ENCODE measurements around the gene GPC3. TPM values are rescaled to one million over a fixed set of nuclear protein-coding genes. Genes with fewer than 3 reads are reported as not detected.

The GPC3 gene
- total RNA-seq, 2 donors from 2014 or later, result 1.9 to 2.0 TPM

DNA sequence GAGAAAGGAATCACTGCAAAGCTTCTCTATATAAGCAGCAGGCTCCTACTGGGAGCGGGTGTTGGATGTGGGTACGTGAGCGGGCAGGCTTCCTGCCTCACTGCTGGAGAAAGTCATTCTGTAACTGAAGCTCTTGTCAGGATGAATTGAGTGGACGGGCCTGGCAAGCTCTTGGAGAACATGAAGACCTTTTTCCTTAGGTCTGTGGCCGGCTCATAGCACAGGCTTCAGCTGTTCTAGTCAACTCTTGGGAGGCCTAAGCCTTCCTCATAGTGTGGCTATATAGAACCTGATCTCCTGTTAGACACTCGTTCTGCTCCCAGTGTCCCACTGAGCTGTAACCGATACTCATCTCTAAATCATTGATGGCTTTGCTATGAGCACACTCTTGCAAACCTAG, 461.9 kb downstream of the GPC3 start:
- Histone ChIP-seq H3K36me3 (no peaks in the 10 kb centered on the region), H3K27me3 (peaks cover 4% of the 10 kb centered on the region), H3K9me3 (no peaks in the 10 kb centered on the region), H3K4me1 (no peaks in the 10 kb centered on the region), H3K9ac (ENCODE audit: low read depth in 2 of 2, low read length in 2 of 2) (no peak overlapping the region), H3K4me3 (no peak overlapping the region), H3K27ac (no peak overlapping the region)
- intact Hi-C loops (cut with DNase I), result no loop called here
- no peak for DNase-seq
- no peak for TF ChIP-seq CTCF (IDR thresholded peaks at IDR 0.05)

- no peaks in the 10 kb centered on the region for H3K36me3 ChIP-seq
- intact Hi-C loops (cut with DNase I), result no loop called here
- H3K4me1 ChIP-seq, result no peaks in the 10 kb centered on the region
- TF ChIP-seq CTCF (IDR thresholded peaks at IDR 0.05), result no peak
- H3K27ac ChIP-seq, result no peak overlapping the region
- no peak for DNase-seq
- H3K9ac ChIP-seq (ENCODE audit: low read depth in 2 of 2, low read length in 2 of 2), result no peak overlapping the region
- H3K9me3 ChIP-seq, result no peaks in the 10 kb centered on the region
- no peak overlapping the region for H3K4me3 ChIP-seq
- peaks cover 4% of the 10 kb centered on the region for H3K27me3 ChIP-seq
Observed at GRCh38 chrX:133523081-133523487, 462.3 kb downstream of the GPC3 start.

DNA sequence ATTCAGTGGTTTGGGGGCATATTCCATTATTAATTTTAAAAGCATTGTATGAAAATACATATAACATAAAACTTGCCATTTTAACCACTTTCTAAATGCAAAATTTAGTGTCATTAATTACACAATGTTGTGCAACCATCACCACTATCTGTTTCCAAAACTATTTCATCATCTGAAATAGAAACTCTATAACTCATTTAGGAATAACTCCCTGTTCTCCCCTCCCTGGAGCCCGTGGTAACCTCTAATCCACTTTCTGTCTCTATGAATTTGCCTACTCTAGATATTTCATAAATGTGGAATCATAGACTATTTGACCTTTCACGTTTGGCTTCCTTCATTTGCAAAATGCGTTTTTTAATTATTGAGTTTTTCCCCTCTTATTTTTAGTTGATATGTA, 468.7 kb downstream of the GPC3 start:
- intact Hi-C loops (cut with DNase I), result no loop called here
- no peak for TF ChIP-seq CTCF (IDR thresholded peaks at IDR 0.05)
- DNase-seq, result no peak
- H3K9me3 ChIP-seq, result no peaks in the 10 kb centered on the region
- H3K27me3 ChIP-seq, result peaks cover under 1% of the 10 kb centered on the region
- no peak overlapping the region for H3K27ac ChIP-seq
- H3K36me3 ChIP-seq, result no peaks in the 10 kb centered on the region
- no peaks in the 10 kb centered on the region for H3K4me1 ChIP-seq
- H3K9ac ChIP-seq (ENCODE audit: low read depth in 2 of 2, low read length in 2 of 2), result no peak overlapping the region
- H3K4me3 ChIP-seq, result no peak overlapping the region

DNA sequence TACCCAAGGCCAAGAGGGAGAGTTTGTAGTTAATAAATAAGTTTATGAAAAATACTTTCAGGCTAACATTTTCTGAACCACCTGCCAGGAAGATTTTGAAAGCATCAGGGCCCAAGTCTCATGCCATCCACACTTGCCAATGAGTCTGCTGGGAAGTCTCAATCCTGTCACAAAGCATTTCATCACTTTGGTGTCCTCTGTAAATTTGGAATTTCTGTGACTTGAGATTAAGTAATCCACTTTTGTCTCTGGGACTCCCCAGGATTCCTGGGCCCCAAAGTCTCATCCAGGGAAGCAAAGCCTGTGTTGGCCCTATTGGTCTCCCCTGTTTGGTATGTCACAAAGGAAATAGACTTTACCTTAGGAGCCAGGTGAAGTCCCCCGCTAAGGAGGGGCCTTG, 470.9 kb downstream of the GPC3 start:
- intact Hi-C loops (cut with DNase I), result no loop called here
- Histone ChIP-seq H3K4me1 (no peaks in the 10 kb centered on the region), H3K36me3 (no peaks in the 10 kb centered on the region), H3K9ac (ENCODE audit: low read depth in 2 of 2, low read length in 2 of 2) (no peak overlapping the region), H3K9me3 (no peaks in the 10 kb centered on the region), H3K27ac (no peak overlapping the region), H3K27me3 (no peaks in the 10 kb centered on the region), H3K4me3 (no peak overlapping the region)
- no peak for TF ChIP-seq CTCF (IDR thresholded peaks at IDR 0.05)
- no peak for DNase-seq

GRCh38 chrX:133513123-133513522, 472.3 kb downstream of the GPC3 start:
- no peak for TF ChIP-seq CTCF (IDR thresholded peaks at IDR 0.05)
- no peak overlapping the region for H3K27ac ChIP-seq
- no peak overlapping the region for H3K9ac ChIP-seq (ENCODE audit: low read depth in 2 of 2, low read length in 2 of 2)
- no peaks in the 10 kb centered on the region for H3K27me3 ChIP-seq
- no peak overlapping the region for H3K4me3 ChIP-seq
- intact Hi-C loops (cut with DNase I), result no loop called here
- no peak for DNase-seq
- H3K9me3 ChIP-seq, result no peaks in the 10 kb centered on the region
- no peaks in the 10 kb centered on the region for H3K4me1 ChIP-seq
- H3K36me3 ChIP-seq, result no peaks in the 10 kb centered on the region

GRCh38 chrX:133511041-133511440, 474.4 kb downstream of the GPC3 start:
- no peak for DNase-seq
- H3K9me3 ChIP-seq, result no peaks in the 10 kb centered on the region
- no peak for TF ChIP-seq CTCF (IDR thresholded peaks at IDR 0.05)
- H3K4me3 ChIP-seq, result no peak overlapping the region
- no peaks in the 10 kb centered on the region for H3K36me3 ChIP-seq
- H3K27me3 ChIP-seq, result no peaks in the 10 kb centered on the region
- no peak overlapping the region for H3K27ac ChIP-seq
- no peak overlapping the region for H3K9ac ChIP-seq (ENCODE audit: low read depth in 2 of 2, low read length in 2 of 2)
- intact Hi-C loops (cut with DNase I), result no loop called here
- no peaks in the 10 kb centered on the region for H3K4me1 ChIP-seq
